Measurements from ENCODE around the gene BPTF. TPM values are rescaled to one million over a fixed set of nuclear protein-coding genes. Genes with fewer than 3 reads are reported as not detected.

BPTF gene
- total and polyA plus RNA-seq, 2 of the 8 experiments (the other 6 are each of a cell fraction or from before 2014, with no cell fraction given), result 107 to 228 TPM

DNA sequence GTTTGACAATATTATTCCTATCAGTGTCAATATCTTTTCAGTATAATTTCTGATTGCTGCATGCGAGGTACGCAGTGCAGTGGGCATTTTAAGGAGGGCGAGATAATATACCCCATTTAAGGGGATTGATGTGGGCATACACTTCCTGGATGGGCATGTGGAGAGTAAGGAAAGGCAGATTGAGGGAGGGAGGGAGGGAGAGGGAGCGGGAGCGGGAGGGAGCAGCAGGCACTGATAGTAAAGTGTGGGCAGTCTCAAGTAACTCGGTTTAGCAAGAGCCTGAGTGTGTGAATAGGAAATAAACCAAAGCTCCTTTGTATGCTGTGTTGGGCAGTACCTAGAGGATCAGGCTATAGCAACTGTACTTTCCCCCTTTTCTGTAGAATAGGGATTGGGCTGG lies 5.1 kb downstream of the BPTF start:
- Histone ChIP-seq H3K23ac (ENCODE audit: insufficient read length) (no peak overlapping the region), H3K9me3 (ENCODE audit: insufficient read depth in 2 of 2, low read depth in 1 of 2, low read length in 1 of 2) (no peaks in the 10 kb centered on the region; a peak in 1 of 4 replicates), H2BK15ac (ENCODE audit: low read length) (no peak overlapping the region), H3K27me3 (replicated peaks in 1 of 4; ENCODE audit: control insufficient read depth in 3 of 4, extremely low read depth in 1 of 4, insufficient read depth in 3 of 4, low read length in 3 of 4) (no peaks in the 10 kb centered on the region), H3K36me3 (ENCODE audit: control insufficient read depth in 2 of 4, insufficient read depth in 4 of 4, low read length in 3 of 4) (0 out of 8 replicates have a peak, but pooled peaks cover 0 to 2% (median 0%) of the 10 kb centered on the region in 4 experiments), H2BK5ac (ENCODE audit: low read depth, low read length) (no peak overlapping the region), H2AFZ (ENCODE audit: low read length) (no peak overlapping the region), H3K4ac (replicated peaks; ENCODE audit: insufficient read length, low read depth, low read length) (no peak overlapping the region), H2BK20ac (ENCODE audit: low read length) (no peak overlapping the region), H3K4me1 (replicated peaks in 1 of 4; ENCODE audit: control insufficient read depth in 3 of 4, insufficient read depth in 4 of 4, low read length in 3 of 4) (peaks cover 0 to 14% (median 6%) of the 10 kb centered on the region in 4 experiments; a peak in 6 of 7 replicates), H3K23me2 (ENCODE audit: low read depth, low read length) (no peaks in the 10 kb centered on the region; the same call in 1 of the 2 replicates), H4K8ac (ENCODE audit: extremely low read depth, insufficient read depth, low read length) (no peak overlapping the region), H3K4me2 (ENCODE audit: insufficient read depth in 1 of 2, low read depth in 2 of 2, low read length in 2 of 2) (peak overlapping the region; percentile 55 to 76), H3K79me1 (ENCODE audit: low read depth, low read length) (peaks cover 6% of the 10 kb centered on the region), H3K14ac (ENCODE audit: insufficient read length) (no peak overlapping the region), H3K27ac (ENCODE audit: low read depth, low read length) (no peak overlapping the region), H3K9ac (replicated peaks in 1 of 4; ENCODE audit: extremely low read depth in 1 of 4, low read depth in 3 of 4, low read length in 3 of 4) (peak overlapping the region in 1 of 4 experiments; percentile 11; a peak in 1 of 7 replicates), H3K18ac (ENCODE audit: extremely low read depth, low read length) (no peak overlapping the region), H2AK5ac (ENCODE audit: low read depth, low read length) (no peak overlapping the region), H4K20me1 (replicated peaks in 1 of 2; ENCODE audit: control insufficient read depth in 1 of 2, insufficient read depth in 2 of 2, low read length in 2 of 2) (peaks cover 26 to 27% of the 10 kb centered on the region in 2 experiments), H3K56ac (replicated peaks; ENCODE audit: insufficient read length, low read depth, low read length) (no peak overlapping the region), H2BK12ac (ENCODE audit: low read depth, low read length) (no peak overlapping the region), H3K4me3 (ENCODE audit: extremely low read depth in 1 of 4, insufficient read depth in 2 of 4, low read depth in 3 of 4, low read length in 4 of 4) (peak overlapping the region; percentile 15 to 88 (median 18); a peak in 5 of 8 replicates), H4K5ac (ENCODE audit: insufficient read length, low read depth, low read length) (no peak overlapping the region), H3K79me2 (ENCODE audit: control insufficient read depth in 1 of 2, insufficient read depth in 2 of 2, low read length in 2 of 2) (peaks cover 67 to 94% of the 10 kb centered on the region in 2 experiments), H4K91ac (replicated peaks; ENCODE audit: insufficient read length, low read length) (no peak overlapping the region), H2BK120ac (replicated peaks; ENCODE audit: low read depth, low read length) (no peak overlapping the region)
- DNase-seq (ENCODE audit: low read depth in 1 of 2, low spot score in 2 of 2) (peak in 1 of 2 experiments; percentile 41), FAIRE-seq (no peak)
- ChIA-PET CTCF (ENCODE audit: partially characterized antibody) (no interaction called here), POLR2A (ENCODE audit: partially characterized antibody) (interaction anchor here (0.6 to 1.6 kb wide), 6 partner anchors 12 to 144 kb away, joined by 3 to 6 read pairs (median 4); no protein-coding TSS in a partner anchor)
- 53% methylated on average over 3 of the region's 6 CpGs; no CpG with 5 or more reads in 1 of the 2 experiments for WGBS, 2 experiments (ENCODE audit: extremely low coverage in 1 of 2, insufficient coverage in 1 of 2, insufficient read length in 1 of 2, insufficient replicate concordance in 2 of 2, low coverage in 1 of 2, low lambda C conversion rate in 2 of 2, missing lambda C conversion rate in 1 of 2)
- TF ChIP-seq EGR1 (IDR thresholded peaks at IDR 0.05; ENCODE audit: borderline replicate concordance, low read depth, low read length), result peak; percentile 54; the same call in 1 of the 2 replicates
- TF ChIP-seq BRCA1 (IDR thresholded peaks at IDR 0.05; ENCODE audit: low read depth, low read length), result no peak
- no peak for TF ChIP-seq BCL11A (IDR thresholded peaks at IDR 0.05; ENCODE audit: low read depth in 2 of 2, low read length in 2 of 2)
- TF ChIP-seq, protein P1, sequence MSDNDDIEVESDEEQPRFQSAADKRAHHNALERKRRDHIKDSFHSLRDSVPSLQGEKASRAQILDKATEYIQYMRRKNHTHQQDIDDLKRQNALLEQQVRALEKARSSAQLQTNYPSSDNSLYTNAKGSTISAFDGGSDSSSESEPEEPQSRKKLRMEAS (IDR thresholded peaks at IDR 0.05), result no peak
- no peak for TF ChIP-seq TEAD4 (IDR thresholded peaks at IDR 0.05; ENCODE audit: low read depth, low read length)
- TF ChIP-seq SIX5 (IDR thresholded peaks at IDR 0.05; ENCODE audit: low read depth, low read length), result no peak
- 0 out of 2 replicates have a peak, but pooled peaks have one; percentile 58 for TF ChIP-seq RBBP5 (IDR thresholded peaks at IDR 0.05; ENCODE audit: borderline replicate concordance, low read depth, low read length)
- no peak for TF ChIP-seq CREB1 (IDR thresholded peaks at IDR 0.05)
- no peak for TF ChIP-seq POU5F1 (IDR thresholded peaks at IDR 0.05; ENCODE audit: low read depth, low read length)
